ENCODE measurements around the gene ARL5C.

Gene ARL5C

DNA sequence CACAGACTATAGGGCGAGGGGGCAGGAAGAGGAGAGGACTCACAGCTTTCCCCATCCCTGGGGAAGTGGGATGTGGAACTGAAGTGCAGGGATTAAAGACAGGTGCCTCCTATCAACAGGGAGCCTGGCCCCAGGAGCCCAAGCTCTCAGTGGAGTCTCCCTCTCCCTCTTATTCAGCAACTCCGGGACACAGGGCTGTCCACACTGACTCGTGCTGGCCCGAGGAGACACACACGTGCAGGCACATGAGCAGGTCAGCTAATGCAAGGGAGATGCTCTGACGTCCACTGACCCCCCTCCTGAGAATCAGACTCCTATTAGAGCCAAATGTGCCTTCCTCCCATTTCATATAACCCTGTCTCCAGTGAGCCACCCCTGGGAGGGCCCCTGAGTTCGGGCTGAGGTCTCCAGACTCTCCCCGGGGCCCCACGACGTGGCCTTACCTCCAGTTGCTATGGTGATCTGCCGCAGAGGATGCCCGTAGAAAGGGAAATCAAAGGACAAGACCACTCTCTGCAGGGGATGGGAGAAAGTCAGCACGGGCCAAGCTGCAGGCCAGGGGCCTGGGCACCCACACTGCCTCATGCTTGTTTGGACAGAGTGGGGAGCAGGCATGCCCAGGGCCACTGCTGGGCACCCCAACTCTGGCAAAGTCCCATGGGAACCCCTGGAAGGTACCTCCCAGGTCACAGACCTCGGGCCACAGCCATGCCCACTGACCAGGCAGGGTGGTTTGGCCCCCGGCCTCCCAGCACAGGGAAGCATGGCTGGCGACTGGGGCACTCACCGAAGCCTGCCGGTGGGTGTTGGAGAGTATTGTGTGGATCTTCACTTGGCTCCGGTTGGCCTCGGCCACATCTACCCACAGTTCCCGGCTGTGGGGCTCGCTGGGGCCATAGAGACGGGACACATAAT, 57.2 kb downstream of the ARL5C start:
- no peak for DNase-seq (ENCODE audit: low read depth in 1 of 2, low spot score in 1 of 2)

DNA sequence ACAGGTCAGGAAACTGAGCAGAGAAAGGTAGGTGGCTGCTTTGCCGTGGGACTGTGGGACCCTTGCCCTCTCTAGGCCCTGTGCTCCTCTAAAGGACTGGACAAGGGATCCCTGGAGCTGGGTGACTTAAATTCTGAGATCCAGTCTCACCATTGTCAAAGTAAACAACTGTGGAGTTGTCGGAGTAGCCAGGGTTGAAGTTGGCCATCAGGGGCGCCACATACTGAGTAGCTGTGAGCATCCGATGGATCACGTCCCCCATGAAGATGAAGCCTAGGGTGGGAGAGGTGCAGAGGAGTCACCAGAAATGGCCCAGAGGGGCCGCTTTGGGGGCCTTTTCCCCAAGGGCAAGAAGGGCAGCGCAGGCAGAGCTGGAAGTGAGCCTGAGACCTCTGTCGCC, 58.0 kb downstream of the ARL5C start:
- no peak for DNase-seq (ENCODE audit: low read depth in 1 of 2, low spot score in 1 of 2)

DNA sequence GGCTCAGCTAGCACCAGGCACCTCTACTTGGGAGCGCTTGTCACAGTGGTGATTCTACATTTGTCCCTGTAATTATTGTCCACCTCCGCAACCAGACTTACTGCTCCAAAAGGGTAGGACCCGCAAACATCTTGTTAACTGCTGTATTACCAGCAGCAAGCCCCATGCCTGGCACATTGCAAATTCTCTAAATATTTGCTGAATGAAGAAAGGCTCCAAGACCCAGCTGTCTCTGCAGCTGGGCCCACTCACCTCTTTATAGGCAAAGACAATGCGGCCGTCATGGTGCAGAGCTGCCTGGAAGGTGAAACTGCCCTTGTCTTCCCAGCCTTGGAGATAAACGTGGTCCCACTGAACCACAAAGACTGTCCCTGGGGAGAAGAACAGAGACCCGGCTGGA, 58.8 kb downstream of the ARL5C start:
- DNase-seq (ENCODE audit: low read depth in 1 of 2, low spot score in 1 of 2) = no peak

All from activated CD4-positive, alpha-beta T cell treated with anti-CD3 and anti-CD28 coated beads, Interleukin-2, amount 50 U/mL, for 24 hours (primary cell).